ENCODE measurements around the gene ABCA2. TPM values are rescaled to one million over a fixed set of nuclear protein-coding genes. Genes with fewer than 3 reads are reported as not detected.

ABCA2 gene
- total RNA-seq, result 10 to 100 TPM; 13.5 to 24.3 (median 19.3) TPM

DNA sequence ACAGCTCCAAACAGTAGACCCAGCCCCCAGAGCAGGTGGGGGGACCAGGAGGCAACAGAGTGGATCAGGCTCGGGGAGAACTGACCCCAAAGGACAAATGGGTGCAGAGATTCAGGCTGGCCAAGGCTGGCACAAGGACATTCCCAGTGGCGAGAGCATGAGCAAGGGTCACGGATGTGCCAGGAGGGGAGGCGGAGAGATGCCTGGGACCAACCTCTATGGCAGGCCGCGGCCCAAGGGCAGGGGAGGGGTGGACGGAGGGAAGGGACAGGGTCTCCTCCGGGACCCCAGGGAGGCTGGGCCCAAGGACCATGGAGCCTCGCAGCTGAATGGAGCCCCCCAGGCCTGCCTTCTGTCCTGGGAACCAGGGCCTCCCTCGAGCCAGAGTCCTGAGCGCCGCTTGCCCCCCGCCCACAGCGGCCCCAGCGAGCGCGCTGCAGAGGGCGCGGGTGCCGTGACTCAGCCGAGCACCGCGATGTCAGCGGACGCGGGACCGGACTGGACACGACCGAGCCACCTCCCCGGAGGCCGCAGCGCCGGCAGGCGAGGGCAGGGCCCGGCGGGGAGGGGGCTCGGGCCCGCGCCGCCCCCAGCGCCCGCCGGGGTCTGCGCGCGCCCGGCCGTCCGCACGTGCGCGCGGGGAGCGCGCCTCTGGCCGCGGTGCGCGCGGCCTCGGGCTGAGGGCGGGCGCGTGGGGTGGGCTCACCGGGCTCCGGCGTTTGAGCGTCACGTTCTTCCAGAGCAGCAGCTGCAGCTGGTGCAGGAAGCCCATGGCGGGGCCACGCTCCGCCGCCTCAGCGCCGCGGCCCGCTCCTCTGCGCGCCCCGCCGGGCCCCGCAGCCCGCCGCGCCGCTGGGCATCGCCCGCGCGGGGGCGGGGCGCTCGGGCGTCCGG lies at the start of gene ABCA2:
ABCA2 (minus strand) TSS at position 869 of the 894 bp plus-strand sequence; CDS start at position 772, 97 bp downstream.
- no peaks in the 10 kb centered on the region for H3K36me3 ChIP-seq
- H3K27me3 ChIP-seq, result no peaks in the 10 kb centered on the region
- peak within 1 kb of the TSS in 3 of 4 donors; percentile 63 to 76 (median 68) for H3K27ac ChIP-seq
- H3K4me1 ChIP-seq, result peaks cover 0 to 44% (median 22%) of the 10 kb centered on the region in 3 donors
- no peaks in the 10 kb centered on the region for H3K9me3 ChIP-seq
- ATAC-seq, result peak; percentile 40
- 41% methylated on average over 7 of the region's 95 CpGs; no CpG with 5 or more reads in 1 of the 2 donors for WGBS, 2 donors (ENCODE audit: low coverage in 1 of 2)
- H3K4me3 ChIP-seq, result peak within 1 kb of the TSS; percentile 48 to 67
- TF ChIP-seq CTCF (IDR thresholded peaks at IDR 0.05), result no peak
- no peak for TF ChIP-seq POLR2AphosphoS5 (IDR thresholded peaks at IDR 0.05)
- TF ChIP-seq EP300 (IDR thresholded peaks at IDR 0.05), result no peak
- TF ChIP-seq POLR2A (IDR thresholded peaks at IDR 0.05), result no peak

DNA sequence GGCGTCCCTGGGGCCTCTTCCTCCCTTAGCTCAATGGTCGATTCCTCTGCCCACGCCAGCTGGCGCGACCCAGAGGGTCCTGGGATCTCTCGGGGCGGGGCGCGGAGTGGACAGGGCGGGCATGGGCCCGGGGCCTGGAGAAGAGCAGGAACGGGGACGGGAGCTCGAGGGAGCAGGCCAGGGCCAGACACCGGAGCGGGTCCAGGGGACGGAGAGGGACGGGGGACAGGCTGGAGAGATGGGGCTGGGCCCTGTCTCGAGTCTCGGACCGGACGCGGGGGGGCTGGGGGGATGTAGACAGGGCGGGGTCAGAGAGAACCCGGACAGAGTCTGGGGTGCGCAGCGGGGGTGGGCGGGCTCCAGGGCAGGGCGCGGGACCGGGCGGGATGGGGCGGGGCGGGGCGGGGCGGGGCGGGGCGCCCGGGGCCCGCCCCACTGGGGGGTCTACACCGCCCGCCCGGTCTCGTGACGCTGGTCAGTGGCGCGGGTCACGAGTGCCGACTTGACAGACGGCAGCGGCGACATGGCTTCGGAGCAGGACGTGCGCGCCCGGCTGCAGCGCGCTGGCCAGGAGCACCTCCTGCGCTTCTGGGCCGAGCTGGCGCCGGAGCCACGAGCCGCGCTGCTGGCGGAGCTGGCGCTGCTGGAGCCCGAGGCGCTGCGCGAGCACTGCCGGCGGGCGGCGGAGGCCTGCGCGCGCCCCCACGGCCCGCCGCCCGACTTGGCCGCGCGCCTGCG lies 49.1 kb upstream of the ABCA2 start, which contains the start of gene UAP1L1:
UAP1L1 (plus strand) TSS at position 508 of the 738 bp plus-strand sequence; CDS start at position 524, 16 bp downstream.
- peak within 1 kb of the TSS; percentile 37 to 70 for H3K4me3 ChIP-seq
- peaks cover 0 to 39% of the 10 kb centered on the region in 2 donors for H3K36me3 ChIP-seq
- ATAC-seq, result peak; percentile 75
- no CpG with 5 or more reads among the region's 87 CpGs for WGBS, 2 donors (ENCODE audit: low coverage in 1 of 2)
- H3K9me3 ChIP-seq, result no peaks in the 10 kb centered on the region
- H3K4me1 ChIP-seq, result peaks cover 0 to 35% (median 19%) of the 10 kb centered on the region in 3 donors
- TF ChIP-seq EP300 (IDR thresholded peaks at IDR 0.05) (no peak), POLR2A (IDR thresholded peaks at IDR 0.05) (peak in 1 of 2 donors; percentile 50)
- H3K27me3 ChIP-seq, result peaks cover 21% of the 10 kb centered on the region
- H3K27ac ChIP-seq, result peak within 1 kb of the TSS in 3 of 4 donors; percentile 66 to 78 (median 69)

GRCh38 chr9:137076636-137077009 lies 48.6 kb upstream of the ABCA2 start:
- peak overlapping the region in 3 of 4 donors; percentile 66 to 78 (median 69) for H3K27ac ChIP-seq
- WGBS, 2 donors (ENCODE audit: low coverage in 1 of 2), result 54% methylated on average over 2 of the region's 15 CpGs; no CpG with 5 or more reads in 1 of the 2 donors
- H3K4me3 ChIP-seq, result peak overlapping the region in 1 of 2 donors; percentile 70
- H3K27me3 ChIP-seq, result peaks cover 21% of the 10 kb centered on the region
- H3K9me3 ChIP-seq, result no peaks in the 10 kb centered on the region
- H3K4me1 ChIP-seq, result peaks cover 0 to 36% (median 19%) of the 10 kb centered on the region in 3 donors
- TF ChIP-seq EP300 (IDR thresholded peaks at IDR 0.05), result no peak
- peaks cover 0 to 33% of the 10 kb centered on the region in 2 donors for H3K36me3 ChIP-seq
- ATAC-seq, result peak; percentile 2

DNA sequence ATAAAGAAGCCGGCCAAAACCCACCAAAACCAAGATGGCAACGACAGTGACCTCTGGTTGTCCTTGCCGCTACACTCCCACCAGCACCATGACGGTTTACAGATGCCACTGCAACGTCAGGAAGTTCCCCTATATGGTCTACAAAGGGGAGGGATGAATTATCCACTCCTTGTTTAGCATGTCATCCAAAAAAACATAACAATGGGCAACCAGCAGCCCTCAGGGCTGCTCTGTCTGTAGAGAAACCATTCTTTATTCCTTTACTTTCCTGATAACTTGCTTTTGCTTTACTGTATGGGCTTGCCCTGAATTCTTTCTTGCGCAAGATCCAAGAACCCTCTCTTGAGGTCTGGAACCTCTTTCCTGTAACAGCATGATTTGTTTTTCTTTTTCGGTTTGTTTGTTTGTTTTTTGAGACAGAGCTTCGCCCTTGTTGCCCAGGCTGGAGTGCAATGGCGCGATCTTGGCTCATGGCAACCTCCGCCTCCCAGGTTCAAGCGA lies 47.3 kb upstream of the ABCA2 start:
- no peak for ATAC-seq
- Histone ChIP-seq H3K27me3 (peaks cover 21% of the 10 kb centered on the region), H3K4me1 (peaks cover 0 to 49% (median 19%) of the 10 kb centered on the region in 3 donors), H3K36me3 (peaks cover 0 to 20% of the 10 kb centered on the region in 2 donors), H3K9me3 (no peaks in the 10 kb centered on the region), H3K4me3 (no peak overlapping the region), H3K27ac (no peak overlapping the region)
- TF ChIP-seq POLR2AphosphoS5 (IDR thresholded peaks at IDR 0.05) (no peak), CTCF (IDR thresholded peaks at IDR 0.05) (no peak), EP300 (IDR thresholded peaks at IDR 0.05) (no peak), POLR2A (IDR thresholded peaks at IDR 0.05) (no peak)
- 82 to 90% methylated on average over 11 to 12 of the region's 12 CpGs for WGBS, 2 donors (ENCODE audit: low coverage in 1 of 2)

GRCh38 chr9:137074657-137075274 lies 46.7 kb upstream of the ABCA2 start:
- 77 to 90% methylated on average over 4 to 6 of the region's 12 CpGs for whole genome bisulfite sequencing, 2 donors (ENCODE audit: low coverage in 1 of 2)
- no peaks in the 10 kb centered on the region for H3K9me3 ChIP-seq
- no peak for ATAC-seq
- H3K27me3 ChIP-seq, result peaks cover 25% of the 10 kb centered on the region
- no peak overlapping the region for H3K27ac ChIP-seq
- peaks cover 0 to 52% (median 19%) of the 10 kb centered on the region in 3 donors for H3K4me1 ChIP-seq
- TF ChIP-seq POLR2A (IDR thresholded peaks at IDR 0.05) (no peak), CTCF (IDR thresholded peaks at IDR 0.05) (no peak), EP300 (IDR thresholded peaks at IDR 0.05) (no peak), POLR2AphosphoS5 (IDR thresholded peaks at IDR 0.05) (no peak)
- peaks cover 0 to 14% of the 10 kb centered on the region in 2 donors for H3K36me3 ChIP-seq
- no peak overlapping the region for H3K4me3 ChIP-seq
